NCI-H748 (cell line): ENCODE data around the gene C11orf58.

Experiments
- DNase-seq: peaks from one replicate; lab custom pipeline; 2025; ENCODE audit not compliant: unreplicated experiment; lab: John Stamatoyannopoulos, UW

C11orf58 gene

GRCh38 chr11:16767137-16767536, 28.7 kb downstream of the C11orf58 start:
- no peak for DNase-seq

- no peak for DNase-seq
These were observed 29.5 kb downstream of the C11orf58 start for GRCh38 chr11:16767957-16768356.

GRCh38 chr11:16769386-16769785, 30.9 kb downstream of the C11orf58 start:
- DNase-seq = no peak

GRCh38 chr11:16770016-16770415, 31.6 kb downstream of the C11orf58 start:
- DNase-seq = no peak

- DNase-seq = no peak
These were observed 33.1 kb downstream of the C11orf58 start for GRCh38 chr11:16771350-16772140.

- no peak for DNase-seq
These were observed 33.7 kb downstream of the C11orf58 start for GRCh38 chr11:16772141-16772512.

- DNase-seq = no peak
These were observed 35.8 kb downstream of the C11orf58 start for GRCh38 chr11:16773981-16774935.

- no peak for DNase-seq
These were observed 36.6 kb downstream of the C11orf58 start for GRCh38 chr11:16774936-16775613.

- DNase-seq = no peak
These were observed 37.3 kb downstream of the C11orf58 start for GRCh38 chr11:16775614-16776283.

GRCh38 chr11:16776711-16777612, 38.5 kb downstream of the C11orf58 start:
- no peak for DNase-seq

GRCh38 chr11:16777613-16777975, 39.1 kb downstream of the C11orf58 start:
- no peak for DNase-seq

GRCh38 chr11:16778286-16778685, 39.8 kb downstream of the C11orf58 start:
- no peak for DNase-seq

GRCh38 chr11:16778876-16779275, 40.4 kb downstream of the C11orf58 start:
- no peak for DNase-seq

- DNase-seq = no peak
These were observed 41.0 kb downstream of the C11orf58 start for GRCh38 chr11:16779436-16779835.

GRCh38 chr11:16780146-16780545, 41.7 kb downstream of the C11orf58 start:
- no peak for DNase-seq

GRCh38 chr11:16780698-16781550, 42.5 kb downstream of the C11orf58 start:
- DNase-seq = no peak

GRCh38 chr11:16781936-16782919, 43.8 kb downstream of the C11orf58 start:
- no peak for DNase-seq

GRCh38 chr11:16783321-16783801, 44.9 kb downstream of the C11orf58 start:
- DNase-seq = no peak
